Panc1 (cell line): Measurements from ENCODE around the gene PCED1B. TPM values are rescaled to one million over a fixed set of nuclear protein-coding genes. Genes with fewer than 3 reads are reported as not detected.

Experiments used
- ATAC-seq: fragments of 200-7000 bp; cut with Tn5 transposase; 2 replicates; pipeline ENCODE4 v1.9.1; 2020; ENCODE audit warnings: mild to moderate bottlenecking, moderate library complexity
- BruUV-seq: library from RNA; stranded (reverse); fragments of 400-500 nt; replicated peaks from 2 replicates; lab custom pipeline; 2021; lab: Mats Ljungman, UMichigan
- CTCF ChIA-PET: fragments of 300-600 bp; sonication (Branson Sonifier 250); formaldehyde crosslinking; loops from one replicate; lab custom pipeline; 2022; ENCODE audit warnings: antibody characterized with exemption; lab: Charles Lee
- POLR2A ChIA-PET: fragments of 300-600 bp; sonication (Branson Sonifier 250); formaldehyde crosslinking; loops from one replicate; lab custom pipeline; 2022; ENCODE audit warnings: antibody characterized with exemption; lab: Charles Lee
- DNase-seq: peaks from one replicate; pipeline ENCODE4 v3.0.0-alpha.2; 2010; ENCODE audit warnings: low read depth, low spot score
- H3K27ac ChIP-seq: 2 replicates; pipeline ENCODE4 v1.5.1; 2011; ENCODE audit warnings: mild to moderate bottlenecking, low read length, inconsistent platforms
- H3K27me3 ChIP-seq: fragments of 200-500 bp; sonication (Bioruptor generic); 2 replicates; pipeline ENCODE4 v1.6.0; 2014; ENCODE audit warnings: low read length, inconsistent platforms; ENCODE audit not compliant: control insufficient read depth, insufficient read depth
- H3K36me3 ChIP-seq: fragments of 200-500 bp; sonication (Bioruptor generic); 2 replicates; pipeline ENCODE4 v1.5.1; 2014; ENCODE audit warnings: inconsistent platforms, mild to moderate bottlenecking, low read length, moderate library complexity; ENCODE audit not compliant: control insufficient read depth, insufficient read depth
- H3K4me1 ChIP-seq: 2 replicates; pipeline ENCODE4 v1.5.1; 2011; ENCODE audit warnings: inconsistent platforms, mild to moderate bottlenecking, low read length, moderate library complexity; ENCODE audit not compliant: control insufficient read depth, insufficient read depth
- H3K4me3 ChIP-seq, 2 experiments: 2 replicates each; pipeline ENCODE4 v1.5.1; 2011 to 2012; ENCODE audit warnings: low read depth in 2 of 2, low read length in 2 of 2, mild to moderate bottlenecking in 2 of 2, inconsistent platforms in 1 of 2, moderate library complexity in 1 of 2
- H3K9me3 ChIP-seq: fragments of 200-500 bp; sonication (Bioruptor generic); 2 replicates; pipeline ENCODE4 v1.5.1; 2014; ENCODE audit warnings: low read depth, mild to moderate bottlenecking, inconsistent platforms, low read length, moderate library complexity; ENCODE audit not compliant: control insufficient read depth, insufficient read depth
- CTCF ChIP-seq: fragments of 450-650 bp; IDR thresholded peaks from 2 replicates; pipeline ENCODE4 v1.5.1; 2017; ENCODE audit warnings: mild to moderate bottlenecking
- POLR2AphosphoS5 ChIP-seq: IDR thresholded peaks from 2 replicates; pipeline ENCODE4 v1.6.1; 2012; ENCODE audit warnings: mild to moderate bottlenecking, low read depth, low read length, moderate library complexity
- REST ChIP-seq, 2 experiments: IDR thresholded peaks; 2 replicates each; pipeline ENCODE4 v1.6.1; 2011 to 2012; ENCODE audit warnings: low read depth in 2 of 2, control low read depth in 1 of 2, low read length in 1 of 2, mild to moderate bottlenecking in 1 of 2, moderate library complexity in 1 of 2; ENCODE audit not compliant: insufficient read depth in 1 of 2
- SIN3A ChIP-seq: IDR thresholded peaks from 2 replicates; pipeline ENCODE4 v1.6.1; 2012; ENCODE audit warnings: low read depth, mild to moderate bottlenecking, low read length, moderate library complexity, borderline replicate concordance; ENCODE audit not compliant: insufficient read depth
- TCF7L2 ChIP-seq: IDR thresholded peaks from 2 replicates; pipeline ENCODE4 v1.6.1; 2011; ENCODE audit warnings: mild to moderate bottlenecking, low read depth, low read length, inconsistent platforms
- in situ Hi-C: cut with HindIII; loops from 2 replicates; pipeline ENCODE4 v1.10.0; 2016; ENCODE audit warnings: low sequenced_read_pairs, low pct_unique_long_range_greater_than_20kb
- intact Hi-C: fragments of 100-400 bp; cut with micrococcal nuclease; formaldehyde crosslinking; loops from one replicate; pipeline ENCODE4 v1.10.0; 2022; ENCODE audit not compliant: unreplicated experiment
- total RNA-seq: library from RNA; stranded (reverse); gene quantifications from one replicate; pipeline ENCODE4 v1.2.1, GENCODE V29; 2021; ENCODE audit not compliant: unreplicated experiment

PCED1B gene
- total RNA-seq, 1 experiment from 2014 or later: 0.82 TPM

GRCh38 chr12:47205532-47206449 lies 126.4 kb downstream of the PCED1B start:
- Histone ChIP-seq H3K4me3 (no peak overlapping the region), H3K4me1 (no peaks in the 10 kb centered on the region), H3K9me3 (no peaks in the 10 kb centered on the region), H3K27me3 (no peaks in the 10 kb centered on the region), H3K36me3 (no peaks in the 10 kb centered on the region), H3K27ac (no peak overlapping the region)
- no TSS peak for BruUV-seq
- CTCF ChIA-PET: no interaction called here
- DNase-seq (no peak), ATAC-seq (no peak)
- in situ Hi-C loops: no loop called here
- POLR2A ChIA-PET: no interaction called here
- intact Hi-C loops: no loop called here
- TF ChIP-seq SIN3A (no peak), REST (IDR thresholded peaks at IDR 0.05; ENCODE audit: insufficient read depth in 1 of 2, low read depth in 2 of 2, low read length in 1 of 2) (no peak), TCF7L2 (no peak), POLR2AphosphoS5 (no peak), CTCF (no peak)

GRCh38 chr12:47206450-47207339 lies 127.3 kb downstream of the PCED1B start:
- intact Hi-C loops: no loop called here
- Histone ChIP-seq H3K4me1 (no peaks in the 10 kb centered on the region), H3K4me3 (no peak overlapping the region), H3K27ac (no peak overlapping the region), H3K9me3 (no peaks in the 10 kb centered on the region), H3K36me3 (no peaks in the 10 kb centered on the region), H3K27me3 (no peaks in the 10 kb centered on the region)
- no peak for DNase-seq
- ChIA-PET CTCF (no interaction called here), POLR2A (no interaction called here)
- no TSS peak for BruUV-seq
- no peak for TF ChIP-seq POLR2AphosphoS5
- in situ Hi-C loops: no loop called here
- no peak for ATAC-seq
